ENCODE data around the gene RUNX1. TPM values are rescaled to one million over a fixed set of nuclear protein-coding genes. Genes with fewer than 3 reads are reported as not detected.
A peak's percentile ranks its signal among the peaks of the same experiment; 100 is the strongest.

RUNX1 gene
- total RNA-seq, 1 donor from 2014 or later: 2.2 TPM

GRCh38 chr21:34878940-34879339, 170.2 kb downstream of the RUNX1 start:
- ATAC-seq (no peak), DNase-seq (no peak)
- intact Hi-C loops (cut with micrococcal nuclease): no loop called here

GRCh38 chr21:34878501-34878900, 170.6 kb downstream of the RUNX1 start:
- DNase-seq (no peak), ATAC-seq (no peak)
- intact Hi-C loops (cut with micrococcal nuclease): no loop called here

GRCh38 chr21:34877485-34878128, 171.5 kb downstream of the RUNX1 start:
- no peak for DNase-seq
- intact Hi-C loops (cut with micrococcal nuclease): no loop called here
- ATAC-seq: no peak

- ATAC-seq (no peak), DNase-seq (no peak)
- intact Hi-C loops (cut with micrococcal nuclease): no loop called here
These were observed 173.3 kb downstream of the RUNX1 start for GRCh38 chr21:34875830-34876229.

- no peak for DNase-seq
- intact Hi-C loops (cut with micrococcal nuclease): no loop called here
- no peak for ATAC-seq
These were observed 174.2 kb downstream of the RUNX1 start for GRCh38 chr21:34874684-34875513.

GRCh38 chr21:34871026-34871908, 177.8 kb downstream of the RUNX1 start:
- DNase-seq (no peak), ATAC-seq (no peak)
- intact Hi-C loops (cut with micrococcal nuclease): no loop called here

- intact Hi-C loops (cut with micrococcal nuclease): no loop called here
- DNase-seq (no peak), ATAC-seq (no peak)
These were observed 178.9 kb downstream of the RUNX1 start for GRCh38 chr21:34870246-34870645.

GRCh38 chr21:34869545-34869944, 179.6 kb downstream of the RUNX1 start:
- intact Hi-C loops (cut with micrococcal nuclease): no loop called here
- DNase-seq: no peak
- ATAC-seq: no peak

- no peak for ATAC-seq
- no peak for DNase-seq
- intact Hi-C loops (cut with micrococcal nuclease): no loop called here
These were observed 181.3 kb downstream of the RUNX1 start for GRCh38 chr21:34867785-34868184.

- DNase-seq (peak; percentile 53), ATAC-seq (peak; percentile 72)
- intact Hi-C loops (cut with micrococcal nuclease): no loop called here
These were observed 183.5 kb downstream of the RUNX1 start for GRCh38 chr21:34865400-34866241.

- intact Hi-C loops (cut with micrococcal nuclease): no loop called here
These were observed 184.5 kb downstream of the RUNX1 start for GRCh38 chr21:34864370-34865149.

GRCh38 chr21:34862951-34863350, 186.2 kb downstream of the RUNX1 start:
- ATAC-seq (no peak), DNase-seq (no peak)
- intact Hi-C loops (cut with micrococcal nuclease): no loop called here

More at GRCh38 chr21:34864370-34865149, 184.5 kb downstream of the RUNX1 start:
- no peak for DNase-seq
- ATAC-seq: peak; percentile 22

GRCh38 chr21:34861258-34861657, 187.8 kb downstream of the RUNX1 start:
- ATAC-seq: no peak
- DNase-seq: no peak
- intact Hi-C loops (cut with micrococcal nuclease): no loop called here

- ATAC-seq (no peak), DNase-seq (no peak)
- intact Hi-C loops (cut with micrococcal nuclease): no loop called here
These were observed 189.0 kb downstream of the RUNX1 start for GRCh38 chr21:34859976-34860653.

GRCh38 chr21:34858559-34858958, 190.5 kb downstream of the RUNX1 start:
- intact Hi-C loops (cut with micrococcal nuclease): no loop called here
- DNase-seq: no peak
- peak; percentile 21 for ATAC-seq

GRCh38 chr21:34857874-34858273, 191.2 kb downstream of the RUNX1 start:
- intact Hi-C loops (cut with micrococcal nuclease): no loop called here
- ATAC-seq (no peak), DNase-seq (no peak)

- intact Hi-C loops (cut with micrococcal nuclease): no loop called here
- no peak for DNase-seq
- ATAC-seq: no peak
These were observed 191.9 kb downstream of the RUNX1 start for GRCh38 chr21:34857122-34857713.

Measured in left ventricle myocardium superior (tissue), 1 donor.